GM12865 (cell line): ENCODE measurements around the gene KBTBD3.
A peak's percentile ranks its signal among the peaks of the same experiment; 100 is the strongest.

Experiments used
- DNase-seq: peaks from one replicate; pipeline ENCODE4 v3.0.0; 2010; ENCODE audit warnings: low read depth
- H3K4me3 ChIP-seq: 2 replicates; pipeline ENCODE4 v1.5.1; 2011; ENCODE audit warnings: mild to moderate bottlenecking, low read depth, low read length, control low read depth
- TF ChIP-seq, protein P1 (sequence below): IDR thresholded peaks from 2 replicates; pipeline ENCODE4 v1.5.1; 2011; ENCODE audit warnings: low read length, control low read depth, low read depth, inconsistent platforms; ENCODE audit not compliant: insufficient read depth; ENCODE audit errors: missing control alignments

The KBTBD3 gene, protein sequence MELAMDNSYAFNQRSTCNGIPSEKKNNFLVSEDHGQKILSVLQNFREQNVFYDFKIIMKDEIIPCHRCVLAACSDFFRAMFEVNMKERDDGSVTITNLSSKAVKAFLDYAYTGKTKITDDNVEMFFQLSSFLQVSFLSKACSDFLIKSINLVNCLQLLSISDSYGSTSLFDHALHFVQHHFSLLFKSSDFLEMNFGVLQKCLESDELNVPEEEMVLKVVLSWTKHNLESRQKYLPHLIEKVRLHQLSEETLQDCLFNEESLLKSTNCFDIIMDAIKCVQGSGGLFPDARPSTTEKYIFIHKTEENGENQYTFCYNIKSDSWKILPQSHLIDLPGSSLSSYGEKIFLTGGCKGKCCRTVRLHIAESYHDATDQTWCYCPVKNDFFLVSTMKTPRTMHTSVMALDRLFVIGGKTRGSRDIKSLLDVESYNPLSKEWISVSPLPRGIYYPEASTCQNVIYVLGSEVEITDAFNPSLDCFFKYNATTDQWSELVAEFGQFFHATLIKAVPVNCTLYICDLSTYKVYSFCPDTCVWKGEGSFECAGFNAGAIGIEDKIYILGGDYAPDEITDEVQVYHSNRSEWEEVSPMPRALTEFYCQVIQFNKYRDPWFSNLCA

DNA sequence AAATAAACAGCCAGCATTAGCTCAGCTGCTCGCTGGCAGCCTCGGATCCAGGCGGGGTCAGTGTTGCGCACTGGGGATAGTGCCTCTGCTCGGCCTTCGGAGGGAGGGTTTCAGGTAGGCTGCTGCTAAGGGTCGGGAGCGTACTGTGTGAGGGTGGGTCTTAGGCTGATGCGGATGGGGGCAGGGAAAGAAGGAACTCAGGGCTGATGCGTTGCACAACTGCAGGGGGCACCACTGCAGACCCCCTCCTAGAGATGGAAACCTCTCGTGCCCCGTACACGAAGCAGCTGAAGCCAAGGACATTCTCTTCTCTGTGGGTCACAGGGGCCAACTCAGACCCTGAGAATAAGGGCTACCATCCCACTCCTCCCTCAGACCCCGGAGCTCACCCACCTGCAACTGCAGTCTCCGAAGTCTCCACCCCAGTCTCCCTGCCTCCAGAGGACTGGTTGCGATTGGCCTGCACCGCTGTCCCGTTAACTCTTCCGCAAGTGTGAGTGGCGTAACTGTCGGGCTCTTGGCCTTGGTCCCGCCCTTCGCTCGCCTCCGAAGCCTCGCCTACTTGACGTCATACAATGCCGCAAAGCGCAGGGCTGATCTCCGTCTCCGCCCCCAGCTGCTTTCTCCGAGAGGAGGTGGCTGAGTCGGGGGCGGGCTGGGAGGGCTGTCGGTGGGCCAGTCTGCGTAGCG lies at the start of gene KBTBD3:
TSS of gene KBTBD3 (minus strand) at position 429 of the 690 bp plus-strand sequence. CDS start 18,250 bp downstream, outside the sequence.
- DNase-seq = peak; percentile 99
- TF ChIP-seq, protein P1, sequence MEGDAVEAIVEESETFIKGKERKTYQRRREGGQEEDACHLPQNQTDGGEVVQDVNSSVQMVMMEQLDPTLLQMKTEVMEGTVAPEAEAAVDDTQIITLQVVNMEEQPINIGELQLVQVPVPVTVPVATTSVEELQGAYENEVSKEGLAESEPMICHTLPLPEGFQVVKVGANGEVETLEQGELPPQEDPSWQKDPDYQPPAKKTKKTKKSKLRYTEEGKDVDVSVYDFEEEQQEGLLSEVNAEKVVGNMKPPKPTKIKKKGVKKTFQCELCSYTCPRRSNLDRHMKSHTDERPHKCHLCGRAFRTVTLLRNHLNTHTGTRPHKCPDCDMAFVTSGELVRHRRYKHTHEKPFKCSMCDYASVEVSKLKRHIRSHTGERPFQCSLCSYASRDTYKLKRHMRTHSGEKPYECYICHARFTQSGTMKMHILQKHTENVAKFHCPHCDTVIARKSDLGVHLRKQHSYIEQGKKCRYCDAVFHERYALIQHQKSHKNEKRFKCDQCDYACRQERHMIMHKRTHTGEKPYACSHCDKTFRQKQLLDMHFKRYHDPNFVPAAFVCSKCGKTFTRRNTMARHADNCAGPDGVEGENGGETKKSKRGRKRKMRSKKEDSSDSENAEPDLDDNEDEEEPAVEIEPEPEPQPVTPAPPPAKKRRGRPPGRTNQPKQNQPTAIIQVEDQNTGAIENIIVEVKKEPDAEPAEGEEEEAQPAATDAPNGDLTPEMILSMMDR = peak; percentile 65
- peak within 1 kb of the TSS; percentile 73 for H3K4me3 ChIP-seq

DNA sequence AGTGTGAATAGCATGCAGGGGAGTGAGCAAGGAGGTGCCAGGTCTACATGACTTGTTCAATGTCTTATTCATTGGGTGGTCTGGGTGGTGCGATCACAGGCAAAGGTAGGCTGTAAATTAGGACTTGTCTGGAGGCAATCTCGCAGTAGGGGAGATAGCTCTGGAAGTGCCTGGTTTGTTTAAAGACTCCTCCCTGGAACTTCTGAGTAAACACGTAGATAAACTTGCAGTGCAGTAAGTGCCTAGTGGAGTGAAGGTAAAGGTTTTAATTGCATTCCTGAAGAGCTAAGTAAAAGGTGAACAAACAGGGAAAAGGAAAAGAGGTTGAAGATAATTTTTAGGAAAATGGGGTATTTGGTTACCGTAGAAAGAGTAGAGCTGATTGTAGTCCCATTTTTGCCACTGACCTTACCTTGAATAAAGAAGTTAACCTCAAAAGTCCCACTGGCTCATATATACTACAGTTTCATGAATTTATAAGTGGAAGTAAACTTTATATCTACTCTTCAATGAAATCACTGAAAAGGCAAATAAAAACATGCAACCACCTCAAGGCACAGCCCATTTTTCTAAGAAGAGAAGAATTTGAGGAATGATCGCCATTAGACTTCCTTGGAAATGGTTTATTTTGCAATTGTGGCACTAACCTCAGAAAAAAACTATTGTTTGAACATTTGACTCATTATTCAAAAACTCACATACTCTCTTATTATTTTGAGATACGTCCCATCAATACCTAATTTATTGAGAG lies 44.6 kb upstream of the KBTBD3 start:
- TF ChIP-seq, protein P1 = no peak
- no peak overlapping the region for H3K4me3 ChIP-seq
- no peak for DNase-seq

DNA sequence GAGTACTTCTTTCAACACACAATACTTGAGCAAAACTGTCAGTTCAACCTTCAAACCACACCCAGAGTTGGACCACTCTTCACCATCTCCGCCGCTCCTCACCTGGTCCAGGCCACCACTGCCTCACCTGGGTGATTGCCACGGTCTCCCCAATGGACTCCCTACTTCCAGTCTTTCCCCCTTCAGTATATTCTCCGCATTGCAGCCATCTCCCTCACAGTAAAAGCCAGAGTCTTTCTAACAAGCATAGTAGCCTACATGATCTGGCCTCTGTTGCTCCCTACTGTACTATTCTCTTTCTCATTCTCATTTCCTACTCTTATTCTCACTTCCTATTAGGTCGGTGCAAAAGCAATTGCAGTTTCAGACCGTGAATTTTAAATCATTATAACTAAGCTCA lies 28.8 kb upstream of the KBTBD3 start:
- DNase-seq = no peak
- TF ChIP-seq, protein P1 = no peak
- no peak overlapping the region for H3K4me3 ChIP-seq

DNA sequence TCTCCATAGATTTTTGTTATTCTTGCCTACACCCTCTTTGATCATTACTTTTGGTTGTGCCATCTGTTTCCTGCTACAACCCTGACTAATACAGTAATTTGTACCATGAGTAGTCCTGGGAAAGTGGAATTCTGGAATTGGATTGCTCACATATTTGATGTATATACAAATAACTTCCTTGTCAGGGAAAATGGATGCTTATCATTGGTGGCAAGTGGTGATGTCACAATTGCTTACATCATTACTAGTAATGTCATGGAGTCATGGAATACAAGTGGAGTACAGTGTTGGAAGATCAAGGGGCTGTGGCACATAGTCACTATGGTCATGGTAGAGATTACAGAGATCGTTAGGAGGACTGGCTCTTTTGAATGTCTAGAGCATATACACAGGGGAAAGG lies 24.7 kb upstream of the KBTBD3 start:
- no peak for DNase-seq
- TF ChIP-seq, protein P1 = no peak
- no peak overlapping the region for H3K4me3 ChIP-seq

DNA sequence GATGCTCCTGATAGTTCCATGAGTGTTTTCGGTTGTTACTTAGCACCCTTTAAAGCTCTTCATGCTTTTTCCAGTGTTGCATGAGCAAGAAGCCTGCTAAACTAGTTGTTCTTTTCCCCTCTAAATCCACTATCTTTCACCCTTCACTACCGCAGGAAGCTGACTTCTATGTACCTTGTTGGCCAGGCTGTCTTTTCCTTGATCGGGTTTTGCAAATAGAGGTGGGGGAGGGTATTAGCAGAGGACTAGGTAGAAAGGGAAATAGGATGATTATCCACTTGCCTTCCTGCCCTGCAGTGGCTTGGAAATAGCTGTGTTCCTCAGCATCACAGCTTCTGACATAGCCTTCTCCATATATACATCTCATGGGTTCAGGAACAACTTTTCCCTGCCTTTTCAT lies 24.2 kb upstream of the KBTBD3 start:
- no peak for DNase-seq
- TF ChIP-seq, protein P1 = no peak
- no peak overlapping the region for H3K4me3 ChIP-seq

DNA sequence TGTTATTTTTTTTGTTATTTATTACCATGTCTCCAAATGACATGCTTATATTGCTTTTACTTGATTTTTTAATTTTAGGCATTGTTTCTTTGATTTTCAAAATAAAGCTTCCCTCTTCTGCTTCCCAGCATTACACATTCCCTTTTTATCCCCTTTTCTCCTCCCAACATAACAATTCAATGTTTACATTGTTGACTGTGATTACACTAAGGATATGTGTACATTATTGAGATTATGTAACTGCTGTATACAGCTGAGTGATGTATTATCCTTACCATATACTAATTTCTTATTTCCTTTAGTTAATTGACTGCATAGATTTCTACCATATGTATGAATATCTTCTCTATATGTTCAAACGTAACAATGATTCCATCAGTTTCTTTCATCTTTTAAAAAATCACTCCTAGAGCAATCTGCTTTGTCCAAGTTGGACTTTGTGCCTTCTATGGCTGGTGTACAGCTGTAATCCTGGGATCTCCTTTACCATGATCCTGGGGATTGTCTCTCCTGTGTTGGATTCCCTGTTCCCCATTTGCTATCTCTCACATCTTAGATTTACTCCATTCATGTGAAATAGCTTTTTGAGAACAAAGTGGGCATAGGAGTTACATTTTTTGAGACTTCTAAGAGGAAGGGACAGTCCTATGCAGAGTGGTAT lies 21.9 kb upstream of the KBTBD3 start:
- H3K4me3 ChIP-seq = no peak overlapping the region
- TF ChIP-seq, protein P1 = no peak
- DNase-seq = no peak
